ENCODE measurements around the gene PAQR7.
A peak's percentile ranks its signal among the peaks of the same experiment; 100 is the strongest.

Gene PAQR7

DNA sequence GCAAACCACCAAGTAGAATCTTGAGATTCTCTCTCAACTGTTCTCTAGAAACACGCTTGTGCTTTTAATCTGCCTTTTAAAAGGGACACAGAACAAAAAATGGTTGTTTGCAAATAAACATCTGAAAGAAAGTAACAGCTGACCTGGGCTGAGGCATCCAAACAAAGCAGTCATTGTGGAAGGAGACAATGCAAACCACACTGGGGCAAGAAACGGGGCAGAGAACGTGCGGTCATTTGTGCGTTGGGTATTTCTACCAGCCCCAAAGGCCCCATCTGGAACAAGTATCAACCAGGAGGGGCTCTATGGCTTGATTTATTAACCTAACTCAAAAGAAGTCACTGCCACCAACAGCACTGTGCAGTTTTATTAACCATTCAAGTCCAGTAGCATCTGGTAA lies 24.7 kb upstream of the PAQR7 start:
- DNase-seq = no peak

- no peak for DNase-seq
Measured at GRCh38 chr1:25899792-25900191, 24.3 kb upstream of the PAQR7 start.

DNA sequence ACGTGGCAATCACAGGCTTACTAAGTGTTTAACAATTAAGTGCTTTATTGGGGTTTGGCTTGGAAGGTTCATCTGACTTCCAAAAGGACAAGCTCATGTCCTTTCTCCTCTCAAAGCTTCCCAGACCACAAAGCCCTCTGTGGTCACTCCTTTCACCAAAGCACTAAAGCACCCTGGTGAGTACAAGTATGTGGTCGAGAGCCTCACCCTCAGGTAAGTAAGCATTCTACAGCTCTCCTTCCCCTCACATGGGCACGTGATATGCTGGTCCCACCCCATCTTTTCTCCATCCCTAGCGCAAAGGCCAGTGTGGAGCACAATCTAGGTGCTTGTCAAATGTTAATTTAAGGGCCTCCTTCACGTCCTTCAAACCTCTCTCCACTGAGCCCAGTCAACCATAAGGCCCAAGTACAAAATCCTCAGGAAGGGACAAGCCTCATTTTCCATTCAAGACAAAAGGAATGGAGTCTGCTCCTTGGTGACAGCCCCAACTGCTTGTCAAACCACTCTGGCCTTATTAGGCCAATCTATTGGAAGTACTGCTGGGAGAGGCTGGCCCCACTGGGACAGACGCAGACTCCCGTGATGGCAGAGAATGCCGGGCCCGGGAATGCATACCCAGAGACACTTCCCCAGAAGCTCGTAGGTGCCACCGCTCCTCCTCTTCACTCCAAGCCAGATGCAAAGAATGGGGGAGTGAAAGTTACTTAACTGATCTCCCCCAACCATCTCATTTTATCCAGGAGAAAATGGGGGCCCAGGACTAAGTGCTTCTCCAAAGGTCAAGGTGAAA lies 22.9 kb upstream of the PAQR7 start:
- no peak for DNase-seq

DNA sequence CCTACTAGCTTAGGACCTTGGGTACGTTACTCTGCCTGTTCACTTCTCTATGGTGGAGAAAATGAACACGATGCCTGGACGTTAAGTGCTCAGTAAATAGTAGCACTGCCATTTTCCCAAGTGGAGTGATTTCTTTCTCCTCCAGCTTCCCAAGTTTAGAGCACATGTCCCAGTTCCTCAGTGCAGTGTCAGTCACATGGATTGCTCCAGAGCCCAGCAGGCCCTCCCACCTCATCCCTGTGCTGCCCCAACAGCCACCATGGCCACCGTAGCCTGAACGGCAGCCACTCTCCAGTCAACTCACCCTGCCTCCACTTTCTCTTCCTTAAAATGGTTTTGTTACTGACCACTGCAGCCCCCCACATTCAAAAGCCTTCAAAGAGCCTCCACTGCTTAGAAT lies 22.2 kb upstream of the PAQR7 start:
- DNase-seq = no peak

GRCh38 chr1:25896266-25896665 lies 20.8 kb upstream of the PAQR7 start:
- peak; percentile 54 for DNase-seq

DNA sequence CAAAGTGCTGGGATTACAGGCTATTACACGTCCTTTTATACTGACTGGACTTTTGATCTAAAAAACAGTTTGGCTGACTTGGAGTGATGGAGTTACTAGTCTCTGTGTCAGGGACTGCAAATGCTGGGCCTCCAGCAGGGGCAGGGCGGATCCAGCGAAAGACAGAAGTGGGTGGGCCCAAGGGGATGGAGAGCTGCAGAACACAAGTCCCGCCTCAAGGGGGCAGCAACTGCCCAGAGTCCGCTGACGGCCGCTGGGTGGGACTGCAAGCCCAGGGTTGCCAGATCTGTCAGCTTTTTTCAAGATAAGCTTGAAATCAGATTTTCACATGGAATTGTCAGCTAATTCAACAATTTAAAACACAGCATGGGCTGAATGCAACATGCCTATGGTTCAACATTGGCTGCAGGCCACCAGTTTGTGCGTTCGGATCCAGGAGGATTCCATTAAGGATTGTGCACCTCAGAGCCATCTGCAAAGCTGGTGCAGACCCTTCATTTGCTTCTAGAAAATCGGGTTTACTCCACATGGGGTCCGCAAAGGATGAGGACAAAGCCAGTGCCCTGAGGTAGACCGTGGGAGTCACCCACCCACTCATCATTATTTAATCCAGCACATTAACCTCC lies 20.0 kb upstream of the PAQR7 start:
- DNase-seq = peak; percentile 91

DNA sequence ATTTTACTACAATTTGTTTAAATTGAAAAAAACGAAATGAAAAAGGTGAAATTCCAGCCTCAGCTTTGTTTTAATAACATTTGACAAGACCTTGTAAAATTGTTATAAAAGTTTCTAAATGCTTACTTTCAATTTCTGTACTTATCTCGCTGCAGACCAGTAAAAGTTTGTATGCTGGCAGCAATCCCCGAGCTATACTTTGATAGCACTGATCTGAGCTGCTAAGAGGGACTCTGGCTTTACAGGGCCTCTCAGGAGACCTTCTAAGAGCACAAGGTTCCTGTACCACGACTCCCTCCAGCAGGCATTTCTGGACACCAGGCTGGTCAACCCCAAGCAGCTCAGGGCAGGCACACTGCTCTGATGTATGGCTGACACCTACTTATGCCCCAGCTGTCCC lies 17.6 kb upstream of the PAQR7 start:
- no peak for DNase-seq

DNA sequence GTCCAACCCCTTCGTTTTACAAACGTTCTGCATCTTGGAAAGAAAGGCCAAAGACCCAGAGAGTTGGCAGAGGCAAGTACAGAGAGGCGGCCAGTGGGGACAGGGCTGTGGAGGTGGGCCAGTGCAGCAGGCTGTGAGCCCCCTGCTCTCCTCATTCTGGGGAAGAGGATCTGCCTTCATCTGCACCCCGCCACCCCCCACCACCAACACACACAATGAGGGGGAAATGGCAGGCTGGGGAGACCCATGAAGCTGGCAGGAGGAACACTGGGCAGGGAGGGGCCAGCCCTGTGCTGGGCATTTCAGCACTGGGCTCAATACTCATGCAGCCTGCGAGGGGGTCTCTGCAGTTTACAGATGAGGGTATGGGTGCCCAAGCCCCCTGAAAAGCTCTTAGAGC lies 16.1 kb upstream of the PAQR7 start:
- DNase-seq = no peak

GRCh38 chr1:25890239-25891034 lies 14.9 kb upstream of the PAQR7 start:
- peak; percentile 31 for DNase-seq

GRCh38 chr1:25889470-25889869 lies 14.0 kb upstream of the PAQR7 start:
- DNase-seq = no peak

DNA sequence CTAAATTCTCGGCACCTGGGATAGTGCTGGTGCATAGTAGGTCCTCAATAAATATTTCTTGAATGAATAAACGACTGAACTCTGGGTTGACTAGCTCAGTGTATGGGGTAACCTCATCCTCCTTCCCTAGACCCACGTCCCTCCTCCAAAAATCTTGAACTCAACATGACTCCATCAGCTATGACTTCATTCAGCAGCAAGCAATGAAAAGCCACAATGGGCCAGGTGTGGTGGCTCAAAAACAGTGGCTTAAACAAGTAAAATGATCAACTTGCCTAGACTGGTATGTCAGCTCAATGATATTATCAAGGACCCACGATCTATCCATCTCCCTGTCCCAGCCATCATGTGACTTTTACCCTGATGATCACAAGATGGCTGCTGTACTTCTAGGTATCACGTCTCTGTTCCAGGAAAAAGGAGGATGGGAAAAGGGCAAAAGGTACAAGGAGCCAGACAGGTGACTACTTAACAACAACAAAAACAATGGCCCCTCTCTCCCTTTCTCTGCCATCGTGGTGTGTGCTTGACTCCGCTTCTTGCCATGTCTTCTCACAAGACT lies 13.0 kb upstream of the PAQR7 start:
- DNase-seq = no peak

DNA sequence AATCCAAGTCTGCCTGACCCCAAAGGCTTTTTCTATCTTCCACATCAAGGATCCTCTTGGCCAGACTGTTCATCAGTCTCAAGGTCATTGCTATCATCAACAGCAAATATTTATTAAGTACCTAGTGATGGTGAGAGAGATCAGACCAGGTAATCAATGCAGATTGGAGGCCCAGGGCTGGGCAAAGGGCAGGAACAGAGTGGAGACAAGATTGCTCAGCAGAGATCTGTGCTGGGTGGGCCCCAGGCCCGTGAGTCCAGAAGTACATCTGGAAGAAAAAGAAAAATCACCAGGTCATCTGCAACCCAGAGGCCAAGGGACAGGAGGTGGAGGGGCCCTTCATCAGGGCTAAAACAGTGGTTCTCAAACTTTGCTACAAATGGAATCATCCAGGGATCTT lies 10.1 kb upstream of the PAQR7 start:
- DNase-seq = no peak

DNA sequence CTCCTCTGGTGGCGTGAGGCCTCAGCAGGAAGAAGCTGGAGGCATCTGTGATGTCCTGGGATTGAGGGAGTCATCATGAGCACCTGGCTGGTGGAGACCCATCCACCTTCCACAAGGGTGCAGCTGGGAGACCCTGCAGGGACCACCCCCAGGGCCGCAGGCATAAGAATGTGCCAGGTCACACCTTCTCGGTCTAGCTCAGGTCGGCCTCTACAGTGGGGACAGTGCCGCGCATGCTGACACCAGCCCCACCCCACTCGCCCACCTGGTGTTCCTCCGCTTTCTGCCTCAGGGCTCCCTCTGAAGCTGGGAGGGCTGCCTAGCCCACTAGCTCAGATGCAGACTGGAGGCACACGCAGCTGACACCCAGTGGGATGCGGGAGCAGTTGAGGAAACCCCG lies 5.8 kb upstream of the PAQR7 start:
- DNase-seq = no peak

- DNase-seq = no peak
Measured at GRCh38 chr1:25880518-25880917, 5.0 kb upstream of the PAQR7 start.

GRCh38 chr1:25879675-25880074 lies 4.2 kb upstream of the PAQR7 start:
- DNase-seq = no peak

DNA sequence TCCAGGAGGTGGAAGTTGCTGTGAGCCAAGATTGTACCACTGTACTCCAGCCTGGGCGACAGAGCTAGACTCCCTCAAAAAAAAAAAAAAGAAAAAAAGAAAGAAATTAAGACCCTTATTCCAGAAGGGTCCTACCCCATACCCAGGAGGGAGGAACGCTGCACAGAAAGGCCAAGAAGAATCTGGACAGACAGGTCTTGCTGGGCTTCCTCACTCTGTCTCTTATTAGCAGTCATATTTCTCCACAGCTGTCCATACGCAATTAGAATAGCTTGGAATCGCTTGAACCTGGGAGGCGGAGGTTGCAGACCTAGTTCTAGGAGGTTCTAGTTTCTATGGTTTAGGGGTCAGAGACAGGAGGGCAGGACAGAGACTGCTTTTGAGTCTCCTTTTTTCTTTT lies 3.2 kb upstream of the PAQR7 start:
- DNase-seq = no peak

DNA sequence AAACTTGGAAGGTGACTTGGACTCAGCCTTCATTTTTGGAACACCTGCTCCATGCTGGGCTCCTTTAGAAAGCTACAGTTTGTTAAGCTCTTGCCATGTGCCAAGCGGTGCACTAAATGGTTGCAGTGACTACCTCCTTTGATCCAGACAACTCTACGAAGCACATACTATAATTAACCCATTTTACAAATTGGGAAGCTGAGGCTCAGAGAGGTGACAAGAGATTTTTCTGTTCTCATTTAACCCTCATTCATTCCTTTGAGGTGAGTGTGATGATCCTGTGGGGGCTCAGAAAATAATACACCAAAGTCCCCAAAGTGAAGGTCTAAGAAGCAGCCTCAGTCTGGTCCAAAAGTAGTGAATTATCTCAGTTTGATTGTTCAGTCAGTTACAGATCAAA lies 1.6 kb upstream of the PAQR7 start:
- DNase-seq = no peak

- no peak for DNase-seq
Measured at GRCh38 chr1:25876693-25877077, 1.2 kb upstream of the PAQR7 start.

GRCh38 chr1:25875856-25876692 lies 566 bp upstream of the PAQR7 start:
- no peak for DNase-seq

GRCh38 chr1:25874635-25875153 lies 814 bp downstream of the PAQR7 start:
- DNase-seq = no peak

GRCh38 chr1:25874209-25874608 lies 1.3 kb downstream of the PAQR7 start:
- no peak for DNase-seq

DNA sequence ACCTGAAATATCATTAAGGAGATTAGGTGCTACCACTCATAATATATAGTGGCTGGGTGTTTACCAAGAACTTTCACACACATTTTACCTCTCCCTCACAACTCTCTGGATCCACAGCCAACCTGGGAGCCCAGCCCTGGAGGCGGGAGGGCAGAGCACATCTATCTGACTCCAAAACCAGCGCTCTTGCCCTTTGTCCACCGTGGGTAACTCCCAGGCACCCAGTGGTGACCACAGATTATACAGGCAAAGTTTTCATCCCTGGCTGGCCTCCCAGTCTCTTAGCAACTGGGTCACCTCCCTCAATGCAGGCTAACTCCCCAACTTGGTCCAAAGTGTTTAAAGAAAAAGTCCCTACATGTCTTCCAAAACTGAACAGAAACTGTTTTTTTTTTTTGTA lies 2.4 kb downstream of the PAQR7 start:
- DNase-seq = no peak
